SK-N-SH (cell line): ENCODE measurements around the gene CELF2. TPM values are rescaled to one million over a fixed set of nuclear protein-coding genes. Genes with fewer than 3 reads are reported as not detected.

Experiments
- CTCF ChIA-PET: fragments of 300-600, 350-600 bp; formaldehyde crosslinking; extraction: SDS; loops from one replicate; lab custom pipeline; 2021; lab: Yijun Ruan, JAX
- POLR2A ChIA-PET: fragments of 350-600 bp; sonication (Branson Sonifier 250); formaldehyde crosslinking; extraction: SDS; loops from one replicate; lab custom pipeline; 2020; ENCODE audit warnings: antibody characterized with exemption, inconsistent platforms; lab: Yijun Ruan, JAX
- DNase-seq: peaks from one replicate; pipeline ENCODE4 v3.0.0; 2012
- H2AFZ ChIP-seq: fragments of 200-600 bp; sonication (generic); 2 replicates; pipeline ENCODE4 v1.8.1; 2016; ENCODE audit warnings: antibody characterized with exemption, mild to moderate bottlenecking, low read depth
- H3F3A ChIP-seq: fragments of 200-600 bp; sonication (generic); replicated peaks from 2 replicates; pipeline ENCODE3; 2016; ENCODE audit warnings: antibody characterized with exemption, mild to moderate bottlenecking; ENCODE audit not compliant: insufficient read depth
- H3K27ac ChIP-seq, 2 experiments: fragments of 200-500 bp in 1 of 2; fragments of 200-600 bp in 1 of 2; sonication (Bioruptor generic) in 1 of 2; sonication (generic), shearing (Covaris generic) in 1 of 2; 2 replicates each; pipeline versions ENCODE4 v1.5.1 to v1.6.1; 2014 to 2016; ENCODE audit warnings: low read depth in 2 of 2, inconsistent platforms in 1 of 2, low read length in 1 of 2, mild to moderate bottlenecking in 1 of 2, mixed read lengths in 1 of 2
- H3K27me3 ChIP-seq: fragments of 200-600 bp; sonication (generic), shearing (Covaris generic); 2 replicates; pipeline ENCODE4 v1.6.1; 2016; ENCODE audit warnings: mixed run types; ENCODE audit not compliant: insufficient read depth
- H3K36me3 ChIP-seq, 2 experiments: fragments of 200-500 bp in 1 of 2; fragments of 200-600 bp in 1 of 2; sonication (Bioruptor generic) in 1 of 2; sonication (generic) in 1 of 2; replicated peaks in 1 of 2; 2 replicates each; pipeline versions ENCODE3 to v1.5.1; 2014 to 2016; ENCODE audit warnings: low read length in 1 of 2, mild to moderate bottlenecking in 1 of 2; ENCODE audit not compliant: insufficient read depth in 2 of 2, control insufficient read depth in 1 of 2
- H3K4me1 ChIP-seq, 2 experiments: fragments of 200-500 bp in 1 of 2; fragments of 200-600 bp in 1 of 2; sonication (Bioruptor generic) in 1 of 2; sonication (generic), shearing (Covaris generic) in 1 of 2; 2 replicates each; pipeline versions ENCODE4 v1.5.1 to v1.6.1; 2014 to 2016; ENCODE audit warnings: low read depth in 1 of 2, low read length in 1 of 2, mixed run types in 1 of 2; ENCODE audit not compliant: insufficient read depth in 2 of 2, control insufficient read depth in 1 of 2
- H3K4me2 ChIP-seq: fragments of 200-600 bp; sonication (generic), shearing (Covaris generic); 2 replicates; pipeline ENCODE4 v1.6.1; 2017; ENCODE audit warnings: mixed run types
- H3K4me3 ChIP-seq, 2 experiments: fragments of 200-500 bp in 1 of 2; fragments of 200-600 bp in 1 of 2; sonication (Bioruptor generic) in 1 of 2; sonication (generic), shearing (Covaris generic) in 1 of 2; 2 replicates each; pipeline versions ENCODE4 v1.5.1 to v1.8.1; 2014 to 2016; ENCODE audit warnings: low read depth in 2 of 2, inconsistent platforms in 1 of 2, low read length in 1 of 2, mild to moderate bottlenecking in 1 of 2, mixed read lengths in 1 of 2, moderate library complexity in 1 of 2
- H3K79me2 ChIP-seq: fragments of 200-600 bp; sonication (generic); 2 replicates; pipeline ENCODE4 v1.8.1; 2017; ENCODE audit warnings: mild to moderate bottlenecking; ENCODE audit not compliant: insufficient read depth
- H3K9ac ChIP-seq: fragments of 200-600 bp; sonication (generic); 2 replicates; pipeline ENCODE4 v1.6.1; 2017; ENCODE audit warnings: mixed run types
- H3K9me2 ChIP-seq: fragments of 200-600 bp; sonication (generic); 2 replicates; pipeline ENCODE4 v1.6.1; 2017; ENCODE audit warnings: mixed run types
- H3K9me3 ChIP-seq: fragments of 200-600 bp; sonication (generic); 2 replicates; pipeline ENCODE4 v1.6.1; 2017; ENCODE audit warnings: mixed run types, mild to moderate bottlenecking, moderate library complexity
- H4K20me1 ChIP-seq: fragments of 200-600 bp; sonication (generic); 2 replicates; pipeline ENCODE4 v1.6.1; 2017; ENCODE audit warnings: mild to moderate bottlenecking, mixed run types; ENCODE audit not compliant: insufficient read depth
- ELF1 ChIP-seq: IDR thresholded peaks from 2 replicates; pipeline ENCODE4 v1.4.0; 2012
- EZH2phosphoT487 ChIP-seq: fragments of 200-600 bp; sonication (generic); IDR thresholded peaks from 2 replicates; pipeline ENCODE4 v1.6.1; 2017; ENCODE audit warnings: low read depth, mixed run types, mild to moderate bottlenecking, antibody characterized with exemption, moderate library complexity, borderline replicate concordance
- FOSL2 ChIP-seq: IDR thresholded peaks from 2 replicates; pipeline ENCODE4 v1.4.0; 2012; ENCODE audit warnings: low read depth, mild to moderate bottlenecking, moderate library complexity, borderline replicate concordance
- FOXJ3 ChIP-seq: sonication (generic); formaldehyde crosslinking; IDR thresholded peaks from 2 replicates; pipeline ENCODE4 v1.5.1; 2020; ENCODE audit warnings: mild to moderate bottlenecking, missing genetic modification reagents
- FOXM1 ChIP-seq: IDR thresholded peaks from 2 replicates; pipeline ENCODE4 v1.4.0; 2012; ENCODE audit warnings: low read depth, mild to moderate bottlenecking
- GABPA ChIP-seq: IDR thresholded peaks from 2 replicates; pipeline ENCODE4 v1.4.0; 2012; ENCODE audit warnings: low read depth, mild to moderate bottlenecking
- GATA2 ChIP-seq: sonication (generic); formaldehyde crosslinking; IDR thresholded peaks from 2 replicates; pipeline ENCODE4 v1.5.0; 2020; ENCODE audit warnings: mild to moderate bottlenecking, missing genetic modification reagents
- JUND ChIP-seq: IDR thresholded peaks from 2 replicates; pipeline ENCODE4 v1.4.0; 2012
- MEF2A ChIP-seq: IDR thresholded peaks from 2 replicates; pipeline ENCODE4 v1.4.0; 2012; ENCODE audit warnings: low read depth, borderline replicate concordance
- NFIC ChIP-seq: IDR thresholded peaks from 2 replicates; pipeline ENCODE4 v1.4.0; 2012; ENCODE audit warnings: borderline replicate concordance
- RAD21 ChIP-seq: IDR thresholded peaks from 2 replicates; pipeline ENCODE4 v1.6.1; 2012; ENCODE audit warnings: mild to moderate bottlenecking, low read length
- RCOR1 ChIP-seq: fragments of 150-350 bp; IDR thresholded peaks from 2 replicates; pipeline ENCODE4 v1.6.1; 2017; ENCODE audit warnings: antibody characterized with exemption, low read length
- SIN3A ChIP-seq: IDR thresholded peaks from 2 replicates; pipeline ENCODE4 v1.6.1; 2012; ENCODE audit warnings: low read depth, mild to moderate bottlenecking, low read length, moderate library complexity, borderline replicate concordance
- TCF12 ChIP-seq: IDR thresholded peaks from 2 replicates; pipeline ENCODE4 v1.4.0; 2012
- TEAD4 ChIP-seq: IDR thresholded peaks from 2 replicates; pipeline ENCODE4 v1.4.0; 2012; ENCODE audit warnings: mild to moderate bottlenecking, borderline replicate concordance; ENCODE audit not compliant: insufficient read depth
- YY1 ChIP-seq: IDR thresholded peaks from 2 replicates; pipeline ENCODE4 v1.4.0; 2012; ENCODE audit warnings: low read depth, mild to moderate bottlenecking
- WGBS: methylation state at CpG from one replicate; pipeline ENCODE4 v1.1.6; 2017; ENCODE audit warnings: low lambda C conversion rate; 5-methylcytosine and 5-hydroxymethylcytosine counted together
- polyA plus RNA-seq, 3 experiments: library from polyadenylated mRNA; depleted of rRNA; stranded (reverse); fragments of >200 nt; gene quantifications; 2 replicates each; pipeline ENCODE4 v1.2.3, GENCODE V29; 2012
- TF ChIP-seq, protein P1 (sequence below): fragments of 150-350 bp; IDR thresholded peaks from 2 replicates; pipeline ENCODE4 v1.6.1; 2017; ENCODE audit warnings: antibody characterized with exemption, low read length, low read depth, borderline replicate concordance
- TF ChIP-seq, protein P2 (sequence below): fragments of 150-350 bp; IDR thresholded peaks from 2 replicates; pipeline ENCODE4 v1.6.1; 2016; ENCODE audit warnings: mild to moderate bottlenecking, low read depth, low read length
- TF ChIP-seq, protein P3 (sequence below): IDR thresholded peaks from 2 replicates; pipeline ENCODE4 v1.4.0; 2012; ENCODE audit warnings: low read depth, borderline replicate concordance

The CELF2 gene
- polyA plus RNA-seq, 1 of the 3 experiments (the other 2 are of a cell fraction): 0.03 TPM

DNA sequence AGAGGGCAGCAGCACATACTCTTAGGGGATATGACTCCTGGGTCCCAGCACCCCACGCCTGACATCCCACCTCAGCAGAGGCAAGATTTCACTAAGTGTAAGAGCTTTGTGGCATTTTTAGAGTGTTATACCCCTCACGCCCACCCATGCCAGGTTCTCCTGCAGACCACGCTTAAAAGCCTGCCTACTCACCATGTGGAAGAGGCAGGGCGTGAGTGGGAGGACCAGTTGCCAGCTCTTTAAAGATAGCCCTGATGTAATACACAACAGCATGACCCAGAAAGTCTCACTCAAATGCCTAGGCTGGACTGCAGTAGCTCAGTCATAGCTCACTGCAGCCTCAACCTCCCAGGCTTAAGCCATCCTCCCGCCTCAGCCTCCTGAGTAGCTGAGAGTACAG, 44.4 kb upstream of the CELF2 start:
- WGBS: 10% methylated on average over 4 of the region's 5 CpGs
- H3K9me3 ChIP-seq: no peaks in the 10 kb centered on the region
- no peaks in the 10 kb centered on the region for H3K79me2 ChIP-seq
- no peak for DNase-seq
- H3K36me3 ChIP-seq: no peaks in the 10 kb centered on the region
- H3K4me2 ChIP-seq: no peak overlapping the region
- ChIA-PET POLR2A (no interaction called here), CTCF (no interaction called here)
- no peaks in the 10 kb centered on the region for H3K4me1 ChIP-seq
- H3K27ac ChIP-seq: no peak overlapping the region
- no peak overlapping the region for H2AFZ ChIP-seq
- H3K9me2 ChIP-seq: no peaks in the 10 kb centered on the region
- no peaks in the 10 kb centered on the region for H3K27me3 ChIP-seq
- H4K20me1 ChIP-seq: no peaks in the 10 kb centered on the region
- no peaks in the 10 kb centered on the region for H3F3A ChIP-seq
- H3K4me3 ChIP-seq: no peak overlapping the region
- TF ChIP-seq, protein P1, sequence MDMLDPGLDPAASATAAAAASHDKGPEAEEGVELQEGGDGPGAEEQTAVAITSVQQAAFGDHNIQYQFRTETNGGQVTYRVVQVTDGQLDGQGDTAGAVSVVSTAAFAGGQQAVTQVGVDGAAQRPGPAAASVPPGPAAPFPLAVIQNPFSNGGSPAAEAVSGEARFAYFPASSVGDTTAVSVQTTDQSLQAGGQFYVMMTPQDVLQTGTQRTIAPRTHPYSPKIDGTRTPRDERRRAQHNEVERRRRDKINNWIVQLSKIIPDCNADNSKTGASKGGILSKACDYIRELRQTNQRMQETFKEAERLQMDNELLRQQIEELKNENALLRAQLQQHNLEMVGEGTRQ: no peak
- no peak for TF ChIP-seq RCOR1
- TF ChIP-seq RAD21: no peak
- no peak for TF ChIP-seq ELF1
- TF ChIP-seq JUND: no peak
- TF ChIP-seq MEF2A: no peak
- no peak for TF ChIP-seq FOXJ3 (CRISPR knock-in tag)
- no peak for TF ChIP-seq YY1
- TF ChIP-seq, protein P2, sequence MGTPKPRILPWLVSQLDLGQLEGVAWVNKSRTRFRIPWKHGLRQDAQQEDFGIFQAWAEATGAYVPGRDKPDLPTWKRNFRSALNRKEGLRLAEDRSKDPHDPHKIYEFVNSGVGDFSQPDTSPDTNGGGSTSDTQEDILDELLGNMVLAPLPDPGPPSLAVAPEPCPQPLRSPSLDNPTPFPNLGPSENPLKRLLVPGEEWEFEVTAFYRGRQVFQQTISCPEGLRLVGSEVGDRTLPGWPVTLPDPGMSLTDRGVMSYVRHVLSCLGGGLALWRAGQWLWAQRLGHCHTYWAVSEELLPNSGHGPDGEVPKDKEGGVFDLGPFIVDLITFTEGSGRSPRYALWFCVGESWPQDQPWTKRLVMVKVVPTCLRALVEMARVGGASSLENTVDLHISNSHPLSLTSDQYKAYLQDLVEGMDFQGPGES: no peak
- TF ChIP-seq EZH2phosphoT487: no peak
- TF ChIP-seq, protein P3, sequence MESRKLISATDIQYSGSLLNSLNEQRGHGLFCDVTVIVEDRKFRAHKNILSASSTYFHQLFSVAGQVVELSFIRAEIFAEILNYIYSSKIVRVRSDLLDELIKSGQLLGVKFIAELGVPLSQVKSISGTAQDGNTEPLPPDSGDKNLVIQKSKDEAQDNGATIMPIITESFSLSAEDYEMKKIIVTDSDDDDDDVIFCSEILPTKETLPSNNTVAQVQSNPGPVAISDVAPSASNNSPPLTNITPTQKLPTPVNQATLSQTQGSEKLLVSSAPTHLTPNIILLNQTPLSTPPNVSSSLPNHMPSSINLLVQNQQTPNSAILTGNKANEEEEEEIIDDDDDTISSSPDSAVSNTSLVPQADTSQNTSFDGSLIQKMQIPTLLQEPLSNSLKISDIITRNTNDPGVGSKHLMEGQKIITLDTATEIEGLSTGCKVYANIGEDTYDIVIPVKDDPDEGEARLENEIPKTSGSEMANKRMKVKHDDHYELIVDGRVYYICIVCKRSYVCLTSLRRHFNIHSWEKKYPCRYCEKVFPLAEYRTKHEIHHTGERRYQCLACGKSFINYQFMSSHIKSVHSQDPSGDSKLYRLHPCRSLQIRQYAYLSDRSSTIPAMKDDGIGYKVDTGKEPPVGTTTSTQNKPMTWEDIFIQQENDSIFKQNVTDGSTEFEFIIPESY: no peak
- no peak for TF ChIP-seq FOSL2
- no peak for TF ChIP-seq SIN3A
- no peak for TF ChIP-seq FOXM1
- TF ChIP-seq TCF12: no peak
- no peak for TF ChIP-seq NFIC
- no peak for TF ChIP-seq GATA2 (CRISPR knock-in tag)
- TF ChIP-seq TEAD4: no peak
- no peak for TF ChIP-seq GABPA
- no peak overlapping the region for H3K9ac ChIP-seq
